ENCODE measurements around the gene C16orf82. TPM values are rescaled to one million over a fixed set of nuclear protein-coding genes. Genes with fewer than 3 reads are reported as not detected.

The C16orf82 gene
- total RNA-seq, 1 experiment from 2014 or later: not detected

DNA sequence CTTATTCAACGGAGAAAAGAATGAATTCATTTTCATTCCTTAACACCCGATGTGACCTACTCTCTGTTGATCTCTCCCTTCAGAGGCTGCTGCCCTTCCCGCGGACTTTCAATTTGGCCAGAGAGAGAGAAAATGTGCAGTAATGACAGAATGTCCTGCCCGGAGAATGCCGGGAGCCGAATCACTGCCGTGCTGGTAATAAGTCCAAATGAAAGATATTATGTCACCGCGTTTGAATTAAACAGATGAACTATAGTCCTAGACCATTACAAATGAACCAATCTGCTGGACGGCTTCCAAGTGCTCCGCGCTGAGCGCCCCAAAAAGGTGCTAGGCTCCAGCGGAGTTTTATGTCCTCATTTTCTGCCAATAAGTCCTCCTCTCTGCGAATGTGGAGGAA is 14.7 kb upstream of the C16orf82 start:
- Histone ChIP-seq H3K4me1 (ENCODE audit: insufficient read depth, low read length) (no peaks in the 10 kb centered on the region), H3K9me3 (ENCODE audit: low read length) (no peaks in the 10 kb centered on the region), H4K20me1 (ENCODE audit: low read length) (no peaks in the 10 kb centered on the region), H3K36me3 (ENCODE audit: low read depth, low read length) (no peaks in the 10 kb centered on the region), H3K4me3 (ENCODE audit: low read length) (no peak overlapping the region), H3K4me2 (ENCODE audit: low read length) (no peak overlapping the region), H3K27ac (ENCODE audit: low read length) (no peak overlapping the region), H3K9ac (ENCODE audit: low read length) (no peak overlapping the region), H3K9me2 (replicated peaks; ENCODE audit: low read length) (no peaks in the 10 kb centered on the region), H3K79me2 (ENCODE audit: low read length) (no peaks in the 10 kb centered on the region), H3F3A (ENCODE audit: low read length, unreplicated experiment) (no peaks in the 10 kb centered on the region), H3K27me3 (ENCODE audit: low read length) (0 out of 2 replicates have a peak, but pooled peaks cover 8% of the 10 kb centered on the region), H2AFZ (ENCODE audit: low read length) (no peak overlapping the region)
- ChIA-PET POLR2A (ENCODE audit: unreplicated experiment) (no interaction called here), CTCF (no interaction called here)
- no TSS peak for BruUV-seq (replicated peaks)
- DNase-seq (no peak), ATAC-seq (no peak)
- intact Hi-C loops (cut with micrococcal nuclease): no loop called here
- no peak for TF ChIP-seq EZH2phosphoT487 (IDR thresholded peaks at IDR 0.05; ENCODE audit: borderline replicate concordance, low read length)
- TF ChIP-seq CTCF (conservative IDR thresholded peaks at IDR 0.05; ENCODE audit: low read depth, low read length): no peak

- no peaks in the 10 kb centered on the region for H3K4me1 ChIP-seq (ENCODE audit: insufficient read depth, low read length)
- no peak overlapping the region for H3K27ac ChIP-seq (ENCODE audit: low read length)
- H3K79me2 ChIP-seq (ENCODE audit: low read length): no peaks in the 10 kb centered on the region
- ChIA-PET CTCF (no interaction called here), POLR2A (ENCODE audit: unreplicated experiment) (no interaction called here)
- no peak overlapping the region for H3K9ac ChIP-seq (ENCODE audit: low read length)
- BruUV-seq (replicated peaks): no TSS peak
- H3K4me3 ChIP-seq (ENCODE audit: low read length): no peak overlapping the region
- no peaks in the 10 kb centered on the region for H3K9me3 ChIP-seq (ENCODE audit: low read length)
- H3K4me2 ChIP-seq (ENCODE audit: low read length): no peak overlapping the region
- DNase-seq (no peak), ATAC-seq (no peak)
- 0 out of 2 replicates have a peak, but pooled peaks cover 8% of the 10 kb centered on the region for H3K27me3 ChIP-seq (ENCODE audit: low read length)
- H3K36me3 ChIP-seq (ENCODE audit: low read depth, low read length): no peaks in the 10 kb centered on the region
- intact Hi-C loops (cut with micrococcal nuclease): no loop called here
- TF ChIP-seq EZH2 (IDR thresholded peaks at IDR 0.05; ENCODE audit: low read length, unreplicated experiment) (no peak), EZH2phosphoT487 (IDR thresholded peaks at IDR 0.05; ENCODE audit: borderline replicate concordance, low read length) (no peak), CTCF (conservative IDR thresholded peaks at IDR 0.05; ENCODE audit: low read depth, low read length) (no peak)
- no peaks in the 10 kb centered on the region for H3K9me2 ChIP-seq (replicated peaks; ENCODE audit: low read length)
- no peak overlapping the region for H2AFZ ChIP-seq (ENCODE audit: low read length)
- H4K20me1 ChIP-seq (ENCODE audit: low read length): no peaks in the 10 kb centered on the region
- H3F3A ChIP-seq (ENCODE audit: low read length, unreplicated experiment): no peaks in the 10 kb centered on the region
Observed at GRCh38 chr16:27053996-27054395, 12.7 kb upstream of the C16orf82 start.

DNA sequence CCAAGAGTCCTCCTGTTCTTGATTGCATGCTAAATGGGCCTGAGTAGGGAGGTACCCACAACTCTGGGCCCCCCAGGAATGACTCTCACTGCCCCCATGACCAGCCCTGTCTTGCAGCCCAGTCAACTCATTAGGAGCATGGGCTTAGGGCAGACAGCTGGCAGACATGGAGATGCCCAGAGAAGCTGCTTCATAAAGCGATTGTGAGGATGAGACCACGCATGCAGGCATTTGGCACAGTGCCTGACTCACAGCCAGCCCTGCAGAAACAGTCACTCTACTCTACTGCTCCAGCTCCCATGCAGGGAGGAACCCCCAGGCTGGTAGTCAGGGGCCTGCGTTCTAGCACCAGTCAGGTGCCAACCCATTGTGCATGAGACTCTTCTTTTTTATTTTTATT is 8.4 kb upstream of the C16orf82 start:
- Histone ChIP-seq H3K27me3 (ENCODE audit: low read length) (peaks cover 15% of the 10 kb centered on the region), H3K27ac (ENCODE audit: low read length) (no peak overlapping the region), H3K4me3 (ENCODE audit: low read length) (no peak overlapping the region), H3F3A (ENCODE audit: low read length, unreplicated experiment) (no peaks in the 10 kb centered on the region), H3K4me2 (ENCODE audit: low read length) (no peak overlapping the region), H3K9ac (ENCODE audit: low read length) (no peak overlapping the region), H3K9me3 (ENCODE audit: low read length) (no peaks in the 10 kb centered on the region), H3K4me1 (ENCODE audit: insufficient read depth, low read length) (no peaks in the 10 kb centered on the region), H3K79me2 (ENCODE audit: low read length) (no peaks in the 10 kb centered on the region), H3K9me2 (replicated peaks; ENCODE audit: low read length) (no peaks in the 10 kb centered on the region), H3K36me3 (ENCODE audit: low read depth, low read length) (no peaks in the 10 kb centered on the region), H2AFZ (ENCODE audit: low read length) (no peak overlapping the region), H4K20me1 (ENCODE audit: low read length) (no peaks in the 10 kb centered on the region)
- POLR2A ChIA-PET (ENCODE audit: unreplicated experiment): no interaction called here
- intact Hi-C loops (cut with micrococcal nuclease): no loop called here
- BruUV-seq (replicated peaks): no TSS peak
- no peak for TF ChIP-seq CTCF (conservative IDR thresholded peaks at IDR 0.05; ENCODE audit: low read depth, low read length)
- no peak for TF ChIP-seq EZH2 (IDR thresholded peaks at IDR 0.05; ENCODE audit: low read length, unreplicated experiment)
- no peak for TF ChIP-seq EZH2phosphoT487 (IDR thresholded peaks at IDR 0.05; ENCODE audit: borderline replicate concordance, low read length)
- CTCF ChIA-PET: no interaction called here
- ATAC-seq (no peak), DNase-seq (no peak)

Data from PC-3 (cell line).